Neuron (in vitro differentiated cells): ENCODE results near the gene SLC15A2.

ENCODE experiments used
- H2AFZ ChIP-seq: one replicate; pipeline ENCODE4 v1.6.1; 2013; ENCODE audit warnings: low read depth, mild to moderate bottlenecking, inconsistent platforms, low read length, moderate library complexity
- H3K27me3 ChIP-seq: one replicate; pipeline ENCODE4 v1.6.1; 2013; ENCODE audit warnings: low read length; ENCODE audit not compliant: insufficient read depth
- H3K36me3 ChIP-seq: one replicate; pipeline ENCODE4 v1.6.1; 2013; ENCODE audit warnings: low read length; ENCODE audit not compliant: insufficient read depth
- H3K4me1 ChIP-seq: one replicate; pipeline ENCODE4 v1.6.1; 2013; ENCODE audit warnings: low read length; ENCODE audit not compliant: insufficient read depth
- H3K4me3 ChIP-seq: 2 replicates; pipeline ENCODE4 v1.5.1; 2013; ENCODE audit warnings: mild to moderate bottlenecking, low read length, moderate library complexity
- H3K9me3 ChIP-seq: one replicate; pipeline ENCODE4 v1.6.1; 2013; ENCODE audit warnings: low read length

The SLC15A2 gene

GRCh38 chr3:121975702-121976302, 81.6 kb downstream of the SLC15A2 start:
- Histone ChIP-seq H3K4me3 (no peak overlapping the region), H3K4me1 (no peaks in the 10 kb centered on the region), H3K27me3 (no peaks in the 10 kb centered on the region), H3K9me3 (no peaks in the 10 kb centered on the region), H2AFZ (no peak overlapping the region), H3K36me3 (no peaks in the 10 kb centered on the region)

GRCh38 chr3:121976727-121977126, 82.5 kb downstream of the SLC15A2 start:
- Histone ChIP-seq H3K36me3 (no peaks in the 10 kb centered on the region), H2AFZ (no peak overlapping the region), H3K9me3 (no peaks in the 10 kb centered on the region), H3K4me3 (no peak overlapping the region), H3K27me3 (no peaks in the 10 kb centered on the region), H3K4me1 (no peaks in the 10 kb centered on the region)

- H3K9me3 ChIP-seq = peaks cover 2% of the 10 kb centered on the region
- H3K4me3 ChIP-seq = no peak overlapping the region
- H3K27me3 ChIP-seq = no peaks in the 10 kb centered on the region
- no peaks in the 10 kb centered on the region for H3K4me1 ChIP-seq
- no peaks in the 10 kb centered on the region for H3K36me3 ChIP-seq
- no peak overlapping the region for H2AFZ ChIP-seq
Measured at GRCh38 chr3:121979246-121979645, 85.0 kb downstream of the SLC15A2 start.

GRCh38 chr3:121979734-121980449, 85.7 kb downstream of the SLC15A2 start:
- Histone ChIP-seq H3K36me3 (no peaks in the 10 kb centered on the region), H3K4me1 (no peaks in the 10 kb centered on the region), H3K27me3 (no peaks in the 10 kb centered on the region), H3K4me3 (no peak overlapping the region), H2AFZ (no peak overlapping the region), H3K9me3 (peaks cover 2% of the 10 kb centered on the region)

- no peak overlapping the region for H3K4me3 ChIP-seq
- peaks cover 2% of the 10 kb centered on the region for H3K9me3 ChIP-seq
- H3K4me1 ChIP-seq = no peaks in the 10 kb centered on the region
- H3K36me3 ChIP-seq = no peaks in the 10 kb centered on the region
- no peak overlapping the region for H2AFZ ChIP-seq
- H3K27me3 ChIP-seq = no peaks in the 10 kb centered on the region
Measured at GRCh38 chr3:121980450-121980796, 86.2 kb downstream of the SLC15A2 start.

- no peaks in the 10 kb centered on the region for H3K4me1 ChIP-seq
- H3K27me3 ChIP-seq = no peaks in the 10 kb centered on the region
- H3K9me3 ChIP-seq = peaks cover 2% of the 10 kb centered on the region
- H3K36me3 ChIP-seq = no peaks in the 10 kb centered on the region
- no peak overlapping the region for H2AFZ ChIP-seq
- no peak overlapping the region for H3K4me3 ChIP-seq
Measured at GRCh38 chr3:121981473-121981872, 87.3 kb downstream of the SLC15A2 start.

GRCh38 chr3:121985846-121986245, 91.6 kb downstream of the SLC15A2 start:
- Histone ChIP-seq H3K4me1 (no peaks in the 10 kb centered on the region), H3K4me3 (no peak overlapping the region), H3K36me3 (no peaks in the 10 kb centered on the region), H2AFZ (no peak overlapping the region), H3K27me3 (no peaks in the 10 kb centered on the region), H3K9me3 (peaks cover 2% of the 10 kb centered on the region)

- Histone ChIP-seq H3K4me1 (no peaks in the 10 kb centered on the region), H3K9me3 (peaks cover 2% of the 10 kb centered on the region), H3K27me3 (no peaks in the 10 kb centered on the region), H2AFZ (no peak overlapping the region), H3K36me3 (no peaks in the 10 kb centered on the region), H3K4me3 (no peak overlapping the region)
Measured at GRCh38 chr3:121988146-121988545, 93.9 kb downstream of the SLC15A2 start.

- H2AFZ ChIP-seq = no peak overlapping the region
- no peaks in the 10 kb centered on the region for H3K9me3 ChIP-seq
- H3K4me3 ChIP-seq = no peak overlapping the region
- no peaks in the 10 kb centered on the region for H3K27me3 ChIP-seq
- H3K36me3 ChIP-seq = no peaks in the 10 kb centered on the region
- H3K4me1 ChIP-seq = no peaks in the 10 kb centered on the region
Measured at GRCh38 chr3:121989943-121990342, 95.7 kb downstream of the SLC15A2 start.

- H2AFZ ChIP-seq = no peak overlapping the region
- H3K4me3 ChIP-seq = no peak overlapping the region
- H3K27me3 ChIP-seq = no peaks in the 10 kb centered on the region
- no peaks in the 10 kb centered on the region for H3K9me3 ChIP-seq
- H3K4me1 ChIP-seq = no peaks in the 10 kb centered on the region
- H3K36me3 ChIP-seq = no peaks in the 10 kb centered on the region
Measured at GRCh38 chr3:121992601-121993560, 98.7 kb downstream of the SLC15A2 start.
